A673 (cell line): ENCODE results near the gene KRTAP2-3. TPM values are rescaled to one million over a fixed set of nuclear protein-coding genes. Genes with fewer than 3 reads are reported as not detected.
"Not testable (repeated sequence)": the region's sequence is repeated elsewhere in the genome, so short reads cannot be mapped to it uniquely, and the experiment has no call there.

Experiments used
- BruUV-seq: library from RNA; stranded (reverse); fragments of 400-500 nt; replicated peaks from 2 replicates; lab custom pipeline; 2021; lab: Mats Ljungman, UMichigan
- CTCF ChIA-PET: fragments of 300-600 bp; sonication (Branson Sonifier 250); formaldehyde crosslinking; loops from one replicate; lab custom pipeline; 2022; ENCODE audit warnings: antibody characterized with exemption; lab: Charles Lee
- POLR2A ChIA-PET: fragments of 300-600 bp; sonication (Branson Sonifier 250); formaldehyde crosslinking; loops from one replicate; lab custom pipeline; 2022; ENCODE audit warnings: antibody characterized with exemption; ENCODE audit not compliant: low non-redundant PET; lab: Charles Lee
- DNase-seq: peaks from one replicate; pipeline ENCODE4 v3.0.0-alpha.2; 2015; ENCODE audit warnings: low spot score
- H3K27ac ChIP-seq: fragments of 200-600 bp; sonication (generic); 2 replicates; pipeline ENCODE4 v1.5.1; 2016; ENCODE audit warnings: mixed run types, low read depth, mild to moderate bottlenecking, mixed read lengths, antibody characterized with exemption, low read length; ENCODE audit not compliant: poor library complexity, severe bottlenecking
- H3K27me3 ChIP-seq: fragments of 200-600 bp; sonication (generic); replicated peaks from 2 replicates; pipeline ENCODE4 v1.6.1; 2017; ENCODE audit warnings: mixed run types, low read depth, mild to moderate bottlenecking, mixed read lengths, antibody characterized with exemption, low read length; ENCODE audit not compliant: insufficient read depth, poor library complexity
- H3K36me3 ChIP-seq: fragments of 200-600 bp; sonication (generic); 2 replicates; pipeline ENCODE4 v1.6.1; 2016; ENCODE audit warnings: mixed run types, mild to moderate bottlenecking, mixed read lengths, antibody characterized with exemption, low read length; ENCODE audit not compliant: insufficient read depth, poor library complexity, severe bottlenecking
- H3K4me1 ChIP-seq: fragments of 200-600 bp; sonication (generic); 2 replicates; pipeline ENCODE4 v1.6.1; 2017; ENCODE audit warnings: mixed run types, mild to moderate bottlenecking, mixed read lengths, antibody characterized with exemption, low read length; ENCODE audit not compliant: insufficient read depth, poor library complexity, severe bottlenecking
- H3K4me3 ChIP-seq: fragments of 200-600 bp; sonication (generic); 2 replicates; pipeline ENCODE4 v1.5.1; 2016; ENCODE audit warnings: low read depth, mixed run types, mild to moderate bottlenecking, mixed read lengths, low read length; ENCODE audit not compliant: poor library complexity, severe bottlenecking
- H3K9me3 ChIP-seq: fragments of 200-600 bp; sonication (generic); 2 replicates; pipeline ENCODE4 v1.6.1; 2016; ENCODE audit warnings: mixed run types, low read depth, mild to moderate bottlenecking, mixed read lengths, antibody characterized with exemption, low read length; ENCODE audit not compliant: poor library complexity, severe bottlenecking
- CTCF ChIP-seq: fragments of 300-800, 200-600 bp; sonication (generic); conservative IDR thresholded peaks from 2 replicates; pipeline ENCODE4 v1.5.1; 2017; ENCODE audit warnings: low read depth, mild to moderate bottlenecking, antibody characterized with exemption, low read length, moderate library complexity, mixed read lengths
- EZH2 ChIP-seq: fragments of 200-600 bp; sonication (generic); IDR thresholded peaks from 2 replicates; pipeline ENCODE4 v1.6.1; 2017; ENCODE audit warnings: borderline replicate concordance, low read depth, mild to moderate bottlenecking, mixed read lengths, antibody characterized with exemption, low read length; ENCODE audit not compliant: poor library complexity, severe bottlenecking
- intact Hi-C: fragments of 100-400 bp; cut with micrococcal nuclease; formaldehyde crosslinking; loops from one replicate; pipeline ENCODE4 v1.10.0; 2022; ENCODE audit not compliant: unreplicated experiment
- total RNA-seq: library from RNA; stranded (reverse); gene quantifications from 2 replicates; pipeline ENCODE4 v1.2.3, GENCODE V29; 2021

The KRTAP2-3 gene
- total RNA-seq, 1 experiment from 2014 or later, result not detected

- Histone ChIP-seq H3K27me3 (no peaks in the 10 kb centered on the region), H3K4me1 (no peaks in the 10 kb centered on the region), H3K36me3 (no peaks in the 10 kb centered on the region), H3K4me3 (no peak overlapping the region), H3K27ac (no peak overlapping the region), H3K9me3 (no peaks in the 10 kb centered on the region)
- POLR2A ChIA-PET, result no interaction called here
- CTCF ChIA-PET, result no interaction called here
- no peak for DNase-seq
- no peak for TF ChIP-seq EZH2
- no peak for TF ChIP-seq CTCF
- intact Hi-C loops, result no loop called here
- no TSS peak for BruUV-seq
Measured at GRCh38 chr17:41063449-41063848, 3.5 kb upstream of the KRTAP2-3 start.

- no peak for TF ChIP-seq EZH2
- TF ChIP-seq CTCF, result no peak
- no peaks in the 10 kb centered on the region for H3K36me3 ChIP-seq
- no peaks in the 10 kb centered on the region for H3K9me3 ChIP-seq
- ChIA-PET CTCF (no interaction called here), POLR2A (no interaction called here)
- H3K4me1 ChIP-seq, result no peaks in the 10 kb centered on the region
- H3K27ac ChIP-seq, result no peak overlapping the region
- H3K27me3 ChIP-seq, result no peaks in the 10 kb centered on the region
- intact Hi-C loops, result no loop called here
- no peak for DNase-seq
- BruUV-seq, result no TSS peak
- H3K4me3 ChIP-seq, result no peak overlapping the region
Measured at GRCh38 chr17:41061964-41062363, 2.0 kb upstream of the KRTAP2-3 start.

- BruUV-seq, POLR2A ChIA-PET, H3K9me3 ChIP-seq, H3K4me3 ChIP-seq, H3K27me3 ChIP-seq, DNase-seq, CTCF ChIA-PET, intact Hi-C loops, H3K27ac ChIP-seq, H3K4me1 ChIP-seq, H3K36me3 ChIP-seq: not testable (repeated sequence)
Measured at GRCh38 chr17:41059276-41060051, 450 bp downstream of the KRTAP2-3 start.

- no peak overlapping the region for H3K27ac ChIP-seq
- H3K4me1 ChIP-seq, result no peaks in the 10 kb centered on the region
- H3K9me3 ChIP-seq, result no peaks in the 10 kb centered on the region
- no TSS peak for BruUV-seq
- H3K4me3 ChIP-seq, result no peak overlapping the region
- no peaks in the 10 kb centered on the region for H3K27me3 ChIP-seq
- TF ChIP-seq EZH2, result no peak
- TF ChIP-seq CTCF, result no peak
- ChIA-PET CTCF (no interaction called here), POLR2A (no interaction called here)
- DNase-seq, result no peak
- intact Hi-C loops, result no loop called here
- no peaks in the 10 kb centered on the region for H3K36me3 ChIP-seq
Measured at GRCh38 chr17:41058741-41059140, 1.2 kb downstream of the KRTAP2-3 start.
